ENCODE results near the gene F12.
A peak's percentile ranks its signal among the peaks of the same experiment; 100 is the strongest.

The F12 gene

GRCh38 chr5:177433658-177434217, 24.4 kb upstream of the F12 start:
- H4K91ac ChIP-seq (ENCODE audit: low read length): no peak overlapping the region
- H3K27me3 ChIP-seq (ENCODE audit: control insufficient read depth in 1 of 2, insufficient read depth in 1 of 2, low read length in 2 of 2): no peaks in the 10 kb centered on the region
- H2BK5ac ChIP-seq (ENCODE audit: low read depth, low read length, poor library complexity, severe bottlenecking): no peak overlapping the region
- no peak overlapping the region for H3K4me3 ChIP-seq (ENCODE audit: insufficient read depth in 1 of 2, low read depth in 1 of 2, low read length in 2 of 2)
- no peak overlapping the region for H3K4me2 ChIP-seq (ENCODE audit: low read length, poor library complexity, severe bottlenecking)
- WGBS: 97% methylated on average over 26 of the region's 29 CpGs
- no peaks in the 10 kb centered on the region for H3K9me3 ChIP-seq (ENCODE audit: control insufficient read depth, low read length)
- peak overlapping the region; percentile 2 for H3K9ac ChIP-seq (ENCODE audit: low read length)
- H2BK12ac ChIP-seq (ENCODE audit: low read length in 2 of 2): no peak overlapping the region
- no peak overlapping the region for H4K8ac ChIP-seq (ENCODE audit: low read length)
- H2BK120ac ChIP-seq (ENCODE audit: low read depth, low read length): no peak overlapping the region
- H3K79me1 ChIP-seq (replicated peaks; ENCODE audit: low read length, poor library complexity, severe bottlenecking): peaks cover 26% of the 10 kb centered on the region
- peak overlapping the region in 1 of 2 experiments; percentile 70 for H3K23ac ChIP-seq (ENCODE audit: low read length in 2 of 2)
- H3K18ac ChIP-seq (ENCODE audit: low read depth in 1 of 2, low read length in 2 of 2): no peak overlapping the region
- no peak overlapping the region for H2AK5ac ChIP-seq (ENCODE audit: low read length, severe bottlenecking)
- no peak for DNase-seq
- H3K14ac ChIP-seq (ENCODE audit: low read length in 2 of 2): no peak overlapping the region
- H3K27ac ChIP-seq (ENCODE audit: low read length, poor library complexity, severe bottlenecking): no peak overlapping the region
- H2AFZ ChIP-seq (ENCODE audit: low read depth, low read length): no peak overlapping the region
- no peak overlapping the region for H3K4ac ChIP-seq (ENCODE audit: low read depth in 1 of 2, low read length in 2 of 2)
- H2BK15ac ChIP-seq (ENCODE audit: low read depth, poor library complexity, severe bottlenecking): no peak overlapping the region
- peaks cover 6% of the 10 kb centered on the region for H3K4me1 ChIP-seq (ENCODE audit: control insufficient read depth, insufficient read depth, low read depth, low read length)
- peaks cover 66 to 78% of the 10 kb centered on the region in 2 experiments for H3K36me3 ChIP-seq (ENCODE audit: control insufficient read depth in 1 of 2, insufficient read depth in 2 of 2, low read depth in 1 of 2, low read length in 2 of 2)

GRCh38 chr5:177432839-177433657, 23.7 kb upstream of the F12 start:
- Histone ChIP-seq H4K91ac (ENCODE audit: low read length) (no peak overlapping the region), H2BK12ac (ENCODE audit: low read length in 2 of 2) (no peak overlapping the region), H2BK15ac (ENCODE audit: low read depth, poor library complexity, severe bottlenecking) (no peak overlapping the region), H3K4ac (ENCODE audit: low read depth in 1 of 2, low read length in 2 of 2) (no peak overlapping the region), H3K27me3 (ENCODE audit: control insufficient read depth in 1 of 2, insufficient read depth in 1 of 2, low read length in 2 of 2) (no peaks in the 10 kb centered on the region), H3K79me1 (replicated peaks; ENCODE audit: low read length, poor library complexity, severe bottlenecking) (peaks cover 30% of the 10 kb centered on the region), H3K9ac (ENCODE audit: low read length) (no peak overlapping the region), H3K27ac (ENCODE audit: low read length, poor library complexity, severe bottlenecking) (no peak overlapping the region), H3K4me2 (ENCODE audit: low read length, poor library complexity, severe bottlenecking) (no peak overlapping the region), H2BK120ac (ENCODE audit: low read depth, low read length) (no peak overlapping the region), H3K23ac (ENCODE audit: low read length in 2 of 2) (no peak overlapping the region), H3K9me3 (ENCODE audit: control insufficient read depth, low read length) (no peaks in the 10 kb centered on the region), H3K14ac (ENCODE audit: low read length in 2 of 2) (no peak overlapping the region), H2AFZ (ENCODE audit: low read depth, low read length) (no peak overlapping the region), H2BK5ac (ENCODE audit: low read depth, low read length, poor library complexity, severe bottlenecking) (no peak overlapping the region), H3K18ac (ENCODE audit: low read depth in 1 of 2, low read length in 2 of 2) (no peak overlapping the region), H4K8ac (ENCODE audit: low read length) (no peak overlapping the region), H2AK5ac (ENCODE audit: low read length, severe bottlenecking) (no peak overlapping the region), H3K4me1 (ENCODE audit: control insufficient read depth, insufficient read depth, low read depth, low read length) (peaks cover 10% of the 10 kb centered on the region), H3K36me3 (ENCODE audit: control insufficient read depth in 1 of 2, insufficient read depth in 2 of 2, low read depth in 1 of 2, low read length in 2 of 2) (peaks cover 61 to 76% of the 10 kb centered on the region in 2 experiments), H3K4me3 (ENCODE audit: insufficient read depth in 1 of 2, low read depth in 1 of 2, low read length in 2 of 2) (no peak overlapping the region)
- DNase-seq: no peak
- 96% methylated on average over 20 of the region's 25 CpGs for WGBS

- 93% methylated on average over 18 of the region's 18 CpGs for WGBS
- H2BK5ac ChIP-seq (ENCODE audit: low read depth, low read length, poor library complexity, severe bottlenecking): no peak overlapping the region
- H3K4me3 ChIP-seq (ENCODE audit: insufficient read depth in 1 of 2, low read depth in 1 of 2, low read length in 2 of 2): no peak overlapping the region
- H4K91ac ChIP-seq (ENCODE audit: low read length): no peak overlapping the region
- H3K14ac ChIP-seq (ENCODE audit: low read length in 2 of 2): no peak overlapping the region
- H3K18ac ChIP-seq (ENCODE audit: low read depth in 1 of 2, low read length in 2 of 2): no peak overlapping the region
- H2AFZ ChIP-seq (ENCODE audit: low read depth, low read length): no peak overlapping the region
- H3K4me1 ChIP-seq (ENCODE audit: control insufficient read depth, insufficient read depth, low read depth, low read length): peaks cover 16% of the 10 kb centered on the region
- no peak overlapping the region for H4K8ac ChIP-seq (ENCODE audit: low read length)
- no peak overlapping the region for H3K23ac ChIP-seq (ENCODE audit: low read length in 2 of 2)
- H3K27ac ChIP-seq (ENCODE audit: low read length, poor library complexity, severe bottlenecking): no peak overlapping the region
- no peaks in the 10 kb centered on the region for H3K27me3 ChIP-seq (ENCODE audit: control insufficient read depth in 1 of 2, insufficient read depth in 1 of 2, low read length in 2 of 2)
- no peak overlapping the region for H2AK5ac ChIP-seq (ENCODE audit: low read length, severe bottlenecking)
- no peak overlapping the region for H2BK15ac ChIP-seq (ENCODE audit: low read depth, poor library complexity, severe bottlenecking)
- no peak overlapping the region for H2BK120ac ChIP-seq (ENCODE audit: low read depth, low read length)
- no peak overlapping the region for H2BK12ac ChIP-seq (ENCODE audit: low read length in 2 of 2)
- no peak overlapping the region for H3K4ac ChIP-seq (ENCODE audit: low read depth in 1 of 2, low read length in 2 of 2)
- H3K9ac ChIP-seq (ENCODE audit: low read length): no peak overlapping the region
- H3K36me3 ChIP-seq (ENCODE audit: control insufficient read depth in 1 of 2, insufficient read depth in 2 of 2, low read depth in 1 of 2, low read length in 2 of 2): peaks cover 55 to 72% of the 10 kb centered on the region in 2 experiments
- DNase-seq: no peak
- no peak overlapping the region for H3K4me2 ChIP-seq (ENCODE audit: low read length, poor library complexity, severe bottlenecking)
- H3K9me3 ChIP-seq (ENCODE audit: control insufficient read depth, low read length): no peaks in the 10 kb centered on the region
- H3K79me1 ChIP-seq (replicated peaks; ENCODE audit: low read length, poor library complexity, severe bottlenecking): peaks cover 36% of the 10 kb centered on the region
These were observed 22.9 kb upstream of the F12 start for GRCh38 chr5:177432143-177432838.
